IMR-90 (cell line): ENCODE measurements around the gene PCIF1.

ENCODE experiments used
- BHLHE40 ChIP-seq: fragments of 150-350 bp; IDR thresholded peaks from 2 replicates; pipeline ENCODE4 v1.6.1; 2016; ENCODE audit warnings: mild to moderate bottlenecking, low read depth, low read length
- CEBPB ChIP-seq: IDR thresholded peaks from 2 replicates; pipeline ENCODE4 v1.6.1; 2012; ENCODE audit warnings: low read depth, low read length, improper control_type of control experiment
- CHD1 ChIP-seq: IDR thresholded peaks from 2 replicates; pipeline ENCODE4 v1.6.1; 2012; ENCODE audit warnings: low read depth, low read length, improper control_type of control experiment
- FOS ChIP-seq: fragments of 150-350 bp; IDR thresholded peaks from 2 replicates; pipeline ENCODE4 v1.6.1; 2016; ENCODE audit warnings: low read depth, low read length
- MAZ ChIP-seq: IDR thresholded peaks from 2 replicates; pipeline ENCODE4 v1.6.1; 2012; ENCODE audit warnings: low read depth, mild to moderate bottlenecking, low read length, improper control_type of control experiment, moderate library complexity, borderline replicate concordance
- MXI1 ChIP-seq: IDR thresholded peaks from 2 replicates; pipeline ENCODE4 v1.6.1; 2012; ENCODE audit warnings: low read depth, mild to moderate bottlenecking, low read length, moderate library complexity, borderline replicate concordance
- NFE2L2 ChIP-seq: fragments of 150-350 bp; IDR thresholded peaks from 2 replicates; pipeline ENCODE4 v1.6.1; 2016; ENCODE audit warnings: low read depth, mild to moderate bottlenecking, low read length
- POLR2A ChIP-seq: IDR thresholded peaks from 2 replicates; pipeline ENCODE4 v1.6.1; 2012; ENCODE audit warnings: mild to moderate bottlenecking, low read depth, low read length
- RAD21 ChIP-seq: IDR thresholded peaks from 2 replicates; pipeline ENCODE4 v1.6.1; 2012; ENCODE audit warnings: low read length, improper control_type of control experiment
- RFX5 ChIP-seq: IDR thresholded peaks from 2 replicates; pipeline ENCODE4 v1.8.0; 2012; ENCODE audit warnings: low read depth, mild to moderate bottlenecking, low read length, moderate library complexity
- SMC3 ChIP-seq: fragments of 150-350 bp; IDR thresholded peaks from 2 replicates; pipeline ENCODE4 v1.6.1; 2016; ENCODE audit warnings: low read depth, mild to moderate bottlenecking, antibody characterized with exemption, low read length, moderate library complexity
- TF ChIP-seq, protein P1 (sequence below): conservative IDR thresholded peaks from 2 replicates; pipeline ENCODE4 v1.5.1; 2012; ENCODE audit warnings: mild to moderate bottlenecking, low read depth, low read length, improper control_type of control experiment
- TF ChIP-seq, protein P2 (sequence below): fragments of 150-350 bp; IDR thresholded peaks from 2 replicates; pipeline ENCODE4 v1.6.1; 2016; ENCODE audit warnings: low read depth, mild to moderate bottlenecking, low read length, moderate library complexity, borderline replicate concordance
- TF ChIP-seq, protein P3 (sequence below): fragments of 150-350 bp; IDR thresholded peaks from 2 replicates; pipeline ENCODE4 v1.6.1; 2017; ENCODE audit warnings: mild to moderate bottlenecking, antibody characterized with exemption, low read length, low read depth

DNA sequence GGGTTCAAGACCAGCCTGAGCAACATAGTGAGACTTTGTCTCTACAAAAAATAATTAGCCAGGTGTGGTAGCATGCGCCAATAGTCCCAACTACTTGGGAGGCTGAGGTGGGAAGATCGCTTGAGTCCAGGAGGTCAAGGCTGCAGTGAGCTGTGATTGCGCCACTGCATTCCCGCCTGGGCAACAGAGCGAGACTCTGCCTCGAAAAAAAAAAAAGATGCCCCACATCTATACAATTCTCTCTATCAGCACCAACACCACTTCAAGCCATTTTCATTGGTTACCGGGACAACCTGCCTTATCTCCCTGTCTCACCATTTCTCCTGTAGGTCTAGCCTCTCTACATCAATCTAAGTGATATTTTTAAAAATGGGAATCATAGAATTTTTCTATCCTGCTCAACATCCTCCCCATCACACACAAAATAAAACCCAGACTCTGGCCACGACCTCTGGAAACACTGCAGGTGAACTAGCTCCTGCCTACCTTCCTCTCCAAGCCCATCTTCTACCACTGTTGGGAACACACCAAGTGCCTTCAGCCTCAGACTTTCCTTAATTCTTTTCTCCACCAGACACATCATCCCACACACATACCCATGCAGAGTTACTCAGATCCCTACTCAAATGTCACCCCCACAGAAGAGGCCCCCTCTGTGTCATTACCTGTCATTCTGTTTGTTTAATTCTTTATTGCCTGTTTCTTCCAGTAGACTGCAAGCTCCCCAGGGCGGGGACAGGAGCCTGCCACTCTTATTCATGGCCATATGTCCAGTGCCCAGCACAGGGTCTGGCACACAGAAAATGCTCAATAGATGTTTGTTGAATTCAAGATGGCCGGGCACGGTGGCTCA is 12.9 kb upstream of the PCIF1 start:
- TF ChIP-seq, protein P1, sequence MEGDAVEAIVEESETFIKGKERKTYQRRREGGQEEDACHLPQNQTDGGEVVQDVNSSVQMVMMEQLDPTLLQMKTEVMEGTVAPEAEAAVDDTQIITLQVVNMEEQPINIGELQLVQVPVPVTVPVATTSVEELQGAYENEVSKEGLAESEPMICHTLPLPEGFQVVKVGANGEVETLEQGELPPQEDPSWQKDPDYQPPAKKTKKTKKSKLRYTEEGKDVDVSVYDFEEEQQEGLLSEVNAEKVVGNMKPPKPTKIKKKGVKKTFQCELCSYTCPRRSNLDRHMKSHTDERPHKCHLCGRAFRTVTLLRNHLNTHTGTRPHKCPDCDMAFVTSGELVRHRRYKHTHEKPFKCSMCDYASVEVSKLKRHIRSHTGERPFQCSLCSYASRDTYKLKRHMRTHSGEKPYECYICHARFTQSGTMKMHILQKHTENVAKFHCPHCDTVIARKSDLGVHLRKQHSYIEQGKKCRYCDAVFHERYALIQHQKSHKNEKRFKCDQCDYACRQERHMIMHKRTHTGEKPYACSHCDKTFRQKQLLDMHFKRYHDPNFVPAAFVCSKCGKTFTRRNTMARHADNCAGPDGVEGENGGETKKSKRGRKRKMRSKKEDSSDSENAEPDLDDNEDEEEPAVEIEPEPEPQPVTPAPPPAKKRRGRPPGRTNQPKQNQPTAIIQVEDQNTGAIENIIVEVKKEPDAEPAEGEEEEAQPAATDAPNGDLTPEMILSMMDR: no peak
- TF ChIP-seq POLR2A: no peak
- TF ChIP-seq SMC3: no peak
- TF ChIP-seq, protein P2, sequence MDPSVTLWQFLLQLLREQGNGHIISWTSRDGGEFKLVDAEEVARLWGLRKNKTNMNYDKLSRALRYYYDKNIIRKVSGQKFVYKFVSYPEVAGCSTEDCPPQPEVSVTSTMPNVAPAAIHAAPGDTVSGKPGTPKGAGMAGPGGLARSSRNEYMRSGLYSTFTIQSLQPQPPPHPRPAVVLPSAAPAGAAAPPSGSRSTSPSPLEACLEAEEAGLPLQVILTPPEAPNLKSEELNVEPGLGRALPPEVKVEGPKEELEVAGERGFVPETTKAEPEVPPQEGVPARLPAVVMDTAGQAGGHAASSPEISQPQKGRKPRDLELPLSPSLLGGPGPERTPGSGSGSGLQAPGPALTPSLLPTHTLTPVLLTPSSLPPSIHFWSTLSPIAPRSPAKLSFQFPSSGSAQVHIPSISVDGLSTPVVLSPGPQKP: no peak
- no peak for TF ChIP-seq FOS
- TF ChIP-seq BHLHE40: no peak
- TF ChIP-seq MAZ: no peak
- TF ChIP-seq RAD21: no peak
- no peak for TF ChIP-seq NFE2L2
- TF ChIP-seq RFX5: no peak
- TF ChIP-seq CHD1: no peak
- TF ChIP-seq CEBPB: 0 out of 2 replicates have a peak, but pooled peaks have one; percentile 1
- no peak for TF ChIP-seq MXI1
- TF ChIP-seq, protein P3, sequence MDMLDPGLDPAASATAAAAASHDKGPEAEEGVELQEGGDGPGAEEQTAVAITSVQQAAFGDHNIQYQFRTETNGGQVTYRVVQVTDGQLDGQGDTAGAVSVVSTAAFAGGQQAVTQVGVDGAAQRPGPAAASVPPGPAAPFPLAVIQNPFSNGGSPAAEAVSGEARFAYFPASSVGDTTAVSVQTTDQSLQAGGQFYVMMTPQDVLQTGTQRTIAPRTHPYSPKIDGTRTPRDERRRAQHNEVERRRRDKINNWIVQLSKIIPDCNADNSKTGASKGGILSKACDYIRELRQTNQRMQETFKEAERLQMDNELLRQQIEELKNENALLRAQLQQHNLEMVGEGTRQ: no peak
